NT2/D1 (cell line): Measurements from ENCODE around the gene SLC3A2.

ENCODE experiments used
- SUZ12 ChIP-seq: IDR thresholded peaks from 2 replicates; pipeline ENCODE4 v1.6.1; 2011; ENCODE audit not compliant: insufficient read length, insufficient read depth; ENCODE audit errors: extremely low read depth
- YY1 ChIP-seq: IDR thresholded peaks from 2 replicates; pipeline ENCODE4 v1.6.1; 2011; ENCODE audit not compliant: insufficient read length, insufficient read depth
- ZNF274 ChIP-seq: IDR thresholded peaks from 2 replicates; pipeline ENCODE4 v1.6.1; 2011; ENCODE audit warnings: mild to moderate bottlenecking, low read depth, low read length

GRCh38 chr11:62895501-62895900 lies 14.8 kb downstream of the SLC3A2 start:
- no peak for TF ChIP-seq ZNF274
- no peak for TF ChIP-seq YY1
- TF ChIP-seq SUZ12: no peak
